Ureter (tissue), 1 donor: ENCODE measurements around the gene FGF16. TPM values are rescaled to one million over a fixed set of nuclear protein-coding genes. Genes with fewer than 3 reads are reported as not detected.
"Not testable (repeated sequence)": the region's sequence is repeated elsewhere in the genome, so short reads cannot be mapped to it uniquely, and the experiment has no call there.

ENCODE experiments used
- DNase-seq: peaks from one replicate; pipeline ENCODE4 v3.0.0-alpha.2; 2020; ENCODE audit warnings: low spot score
- total RNA-seq: library from RNA; stranded (reverse); gene quantifications from one replicate; pipeline ENCODE4 v1.2.4, GENCODE V29; 2023
- donor health status: DM: yes; HTN: yes; CAD: no.

FGF16 gene
- total RNA-seq, 1 donor from 2014 or later: 0.39 TPM

GRCh38 chrX:77447653-77448569 lies 722 bp downstream of the FGF16 start:
- DNase-seq: no peak

GRCh38 chrX:77450415-77450814 lies 3.2 kb downstream of the FGF16 start:
- no peak for DNase-seq

- DNase-seq: no peak
Measured at GRCh38 chrX:77450996-77451395, 3.8 kb downstream of the FGF16 start.

DNA sequence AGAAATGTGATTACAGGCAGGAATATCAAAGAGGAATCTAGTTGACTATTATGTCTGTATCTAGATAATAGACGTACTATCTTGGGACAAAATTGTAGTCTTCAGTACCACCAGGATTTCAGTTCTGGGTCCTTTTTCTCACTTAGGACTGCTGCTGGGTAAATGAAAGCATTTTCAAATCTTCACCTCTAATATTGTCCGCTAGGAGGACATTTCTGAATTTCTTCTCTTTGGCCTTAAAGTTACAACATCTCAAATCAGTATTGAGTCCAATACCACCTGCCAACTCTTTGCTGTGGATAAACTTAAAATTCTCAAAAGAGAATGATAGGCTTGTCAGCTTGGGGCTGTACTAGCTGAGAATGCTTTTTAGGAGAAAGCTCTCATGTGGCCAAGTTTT lies 6.0 kb downstream of the FGF16 start:
- DNase-seq: no peak

DNA sequence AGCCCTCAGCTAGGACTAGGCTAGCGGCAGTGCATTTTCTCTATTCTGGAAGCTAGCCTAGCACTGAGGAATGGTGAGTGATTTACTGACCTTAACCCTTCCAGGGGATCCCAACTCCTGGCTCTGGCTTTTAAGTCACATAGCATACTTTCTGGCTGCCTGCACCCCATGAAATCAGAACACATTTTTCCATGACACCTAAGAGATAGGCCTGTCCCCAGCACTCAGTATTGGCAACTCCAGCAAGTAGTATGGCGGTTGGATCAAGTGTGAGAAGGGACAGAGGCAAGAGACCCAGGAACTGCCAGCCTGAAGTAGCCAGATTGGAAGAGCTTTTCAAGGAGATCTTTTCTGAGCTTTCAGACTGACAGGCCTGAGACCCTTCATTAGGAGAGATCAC lies 8.2 kb downstream of the FGF16 start:
- no peak for DNase-seq

GRCh38 chrX:77484045-77484444 lies 36.9 kb downstream of the FGF16 start:
- no peak for DNase-seq

GRCh38 chrX:77493677-77494553 lies 46.7 kb downstream of the FGF16 start:
- DNase-seq: no peak

- not testable (repeated sequence) for DNase-seq
Measured at GRCh38 chrX:77500164-77500563, 53.0 kb downstream of the FGF16 start.

DNA sequence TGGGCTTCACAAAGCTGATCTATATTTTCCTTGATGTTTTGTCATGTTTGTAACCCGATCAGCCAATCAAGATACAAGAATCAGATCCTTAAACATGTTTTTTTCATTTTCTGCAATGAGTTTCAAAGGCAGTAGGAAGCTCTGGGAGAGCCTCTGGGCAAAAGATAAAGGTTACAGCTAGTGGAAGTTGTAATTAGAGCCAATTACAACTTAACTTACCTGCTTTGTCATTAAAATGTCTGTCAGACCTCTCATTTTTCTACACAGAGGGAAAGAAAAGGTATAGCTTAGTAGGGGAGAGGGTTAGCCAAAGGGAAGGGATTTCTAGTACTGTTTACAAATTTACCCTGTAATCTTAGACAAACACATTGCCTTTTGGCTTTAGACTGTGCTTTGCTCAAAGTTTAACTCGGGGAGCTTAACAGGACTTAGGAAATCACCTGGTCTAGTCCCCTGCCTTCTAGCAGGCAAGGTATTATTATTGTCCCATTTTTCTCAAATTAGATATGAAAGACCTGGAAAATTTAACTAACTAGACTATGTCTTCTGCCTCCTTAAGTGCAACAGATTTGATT lies 55.8 kb downstream of the FGF16 start:
- no peak for DNase-seq

GRCh38 chrX:77505227-77505626 lies 58.0 kb downstream of the FGF16 start:
- DNase-seq: no peak
